PC-3 (cell line): ENCODE data around the gene ADCY3.

Experiments
- CTCF ChIP-seq: fragments of 300-600 bp; sonication (generic); conservative IDR thresholded peaks from 2 replicates; pipeline ENCODE4 v1.5.1; 2017; ENCODE audit warnings: antibody characterized with exemption, low read depth, mild to moderate bottlenecking, low read length
- EZH2 ChIP-seq: fragments of 300-600 bp; sonication (generic); IDR thresholded peaks from one replicate; pipeline ENCODE4 v1.6.1; 2017; ENCODE audit warnings: antibody characterized with exemption, mild to moderate bottlenecking, low read length; ENCODE audit not compliant: unreplicated experiment

- TF ChIP-seq CTCF = no peak
- no peak for TF ChIP-seq EZH2
These were observed 49.6 kb downstream of the ADCY3 start for GRCh38 chr2:24870440-24870839.
